Ascending aorta (tissue), 2 donors: ENCODE results near the gene DCTPP1. TPM values are rescaled to one million over a fixed set of nuclear protein-coding genes. Genes with fewer than 3 reads are reported as not detected.
A peak's percentile ranks its signal among the peaks of the same experiment; 100 is the strongest.

Source experiments
- DNase-seq, 2 donors: peaks; one replicate each; pipeline ENCODE4 v3.0.0-alpha.2; 2019; ENCODE audit warnings: low spot score in 2 of 2
- H3K27ac ChIP-seq, 2 donors: fragments of 200-600 bp; sonication (generic); one replicate each; pipeline ENCODE4 v1.5.1; 2016 to 2017; ENCODE audit warnings: mild to moderate bottlenecking in 1 of 2
- H3K27me3 ChIP-seq: fragments of 200-600 bp; sonication (generic); one replicate; pipeline ENCODE4 v1.5.1; 2017
- H3K36me3 ChIP-seq, 2 donors: fragments of 200-600 bp; sonication (generic); one replicate each; pipeline ENCODE4 v1.5.1; 2016
- H3K4me1 ChIP-seq, 2 donors: fragments of 200-600 bp; sonication (generic); one replicate each; pipeline ENCODE4 v1.5.1; 2016 to 2017; ENCODE audit warnings: mild to moderate bottlenecking in 1 of 2
- H3K4me3 ChIP-seq, 2 donors: fragments of 200-600 bp; sonication (generic); one replicate each; pipeline ENCODE4 v1.5.1; 2016 to 2017; ENCODE audit warnings: mild to moderate bottlenecking in 1 of 2
- H3K9me3 ChIP-seq, 2 donors: fragments of 200-600 bp; sonication (generic); one replicate each; pipeline ENCODE4 v1.5.1; 2016
- intact Hi-C: fragments of 100-400 bp; cut with DNase I; formaldehyde crosslinking; loops from one replicate; pipeline ENCODE4 v1.15.1; 2023
- total RNA-seq: library from RNA; depleted of rRNA; stranded (reverse); fragments of >200 nt; gene quantifications from one replicate; pipeline ENCODE4 v1.1.0, GENCODE V29; 2016
- TF ChIP-seq, protein P1 (sequence below), 3 experiments: fragments of 200-600 bp in 2 of 3; fragments of 450-650 bp in 1 of 3; sonication (generic) in 2 of 3; IDR thresholded peaks; one replicate each; pipeline ENCODE4 v1.5.1; 2016 to 2019; ENCODE audit warnings: antibody characterized with exemption in 3 of 3, mild to moderate bottlenecking in 1 of 3, moderate library complexity in 1 of 3

Gene DCTPP1
- total RNA-seq, 1 donor from 2014 or later: 7.2 TPM

DNA sequence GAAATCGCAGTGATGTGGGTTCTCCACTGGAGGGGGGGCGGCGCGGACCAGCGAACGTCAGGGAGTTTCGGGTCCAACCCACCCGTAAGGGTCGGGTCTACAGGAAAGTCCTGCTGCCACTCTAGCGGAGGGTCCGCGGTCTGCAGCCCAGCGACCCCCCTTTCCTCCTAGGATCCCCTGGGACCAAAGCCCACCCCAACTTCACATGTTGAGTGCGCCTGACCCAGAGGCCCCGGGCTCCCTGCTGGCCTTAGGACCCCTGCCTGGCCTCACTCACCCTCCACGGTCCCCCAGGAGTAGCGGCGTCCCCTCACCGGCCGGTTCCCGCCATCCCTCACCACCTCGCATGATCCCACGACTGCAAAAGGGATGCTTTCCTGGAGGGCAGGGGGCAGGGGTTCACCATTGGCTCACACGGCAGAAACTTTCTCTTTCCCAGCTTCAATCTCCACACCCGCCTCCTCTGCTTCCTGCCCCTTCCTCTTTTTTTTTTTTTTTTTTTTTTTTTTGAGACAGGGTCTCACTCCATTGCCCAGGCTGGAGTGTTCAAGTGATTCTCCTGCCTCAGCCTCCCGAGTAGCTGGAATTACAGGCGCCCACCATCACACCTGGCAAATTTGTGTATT is 50.6 kb downstream of the DCTPP1 start:
- no peaks in the 10 kb centered on the region for H3K9me3 ChIP-seq
- no peak for DNase-seq
- peaks cover 8 to 9% of the 10 kb centered on the region in 2 donors for H3K4me1 ChIP-seq
- H3K4me3 ChIP-seq: peak overlapping the region; percentile 67 to 88
- TF ChIP-seq, protein P1, sequence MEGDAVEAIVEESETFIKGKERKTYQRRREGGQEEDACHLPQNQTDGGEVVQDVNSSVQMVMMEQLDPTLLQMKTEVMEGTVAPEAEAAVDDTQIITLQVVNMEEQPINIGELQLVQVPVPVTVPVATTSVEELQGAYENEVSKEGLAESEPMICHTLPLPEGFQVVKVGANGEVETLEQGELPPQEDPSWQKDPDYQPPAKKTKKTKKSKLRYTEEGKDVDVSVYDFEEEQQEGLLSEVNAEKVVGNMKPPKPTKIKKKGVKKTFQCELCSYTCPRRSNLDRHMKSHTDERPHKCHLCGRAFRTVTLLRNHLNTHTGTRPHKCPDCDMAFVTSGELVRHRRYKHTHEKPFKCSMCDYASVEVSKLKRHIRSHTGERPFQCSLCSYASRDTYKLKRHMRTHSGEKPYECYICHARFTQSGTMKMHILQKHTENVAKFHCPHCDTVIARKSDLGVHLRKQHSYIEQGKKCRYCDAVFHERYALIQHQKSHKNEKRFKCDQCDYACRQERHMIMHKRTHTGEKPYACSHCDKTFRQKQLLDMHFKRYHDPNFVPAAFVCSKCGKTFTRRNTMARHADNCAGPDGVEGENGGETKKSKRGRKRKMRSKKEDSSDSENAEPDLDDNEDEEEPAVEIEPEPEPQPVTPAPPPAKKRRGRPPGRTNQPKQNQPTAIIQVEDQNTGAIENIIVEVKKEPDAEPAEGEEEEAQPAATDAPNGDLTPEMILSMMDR (IDR thresholded peaks at IDR 0.05): no peak
- no peaks in the 10 kb centered on the region for H3K36me3 ChIP-seq
- H3K27me3 ChIP-seq: no peaks in the 10 kb centered on the region
- peak overlapping the region; percentile 99 to 100 for H3K27ac ChIP-seq
- intact Hi-C loops: loop anchor here (2.0 to 10.0 kb wide), 5 partner anchors 44 to 564 kb away; partner anchors contain the start of genes KCTD13, PAGR1, PRRT2 and TBX6

DNA sequence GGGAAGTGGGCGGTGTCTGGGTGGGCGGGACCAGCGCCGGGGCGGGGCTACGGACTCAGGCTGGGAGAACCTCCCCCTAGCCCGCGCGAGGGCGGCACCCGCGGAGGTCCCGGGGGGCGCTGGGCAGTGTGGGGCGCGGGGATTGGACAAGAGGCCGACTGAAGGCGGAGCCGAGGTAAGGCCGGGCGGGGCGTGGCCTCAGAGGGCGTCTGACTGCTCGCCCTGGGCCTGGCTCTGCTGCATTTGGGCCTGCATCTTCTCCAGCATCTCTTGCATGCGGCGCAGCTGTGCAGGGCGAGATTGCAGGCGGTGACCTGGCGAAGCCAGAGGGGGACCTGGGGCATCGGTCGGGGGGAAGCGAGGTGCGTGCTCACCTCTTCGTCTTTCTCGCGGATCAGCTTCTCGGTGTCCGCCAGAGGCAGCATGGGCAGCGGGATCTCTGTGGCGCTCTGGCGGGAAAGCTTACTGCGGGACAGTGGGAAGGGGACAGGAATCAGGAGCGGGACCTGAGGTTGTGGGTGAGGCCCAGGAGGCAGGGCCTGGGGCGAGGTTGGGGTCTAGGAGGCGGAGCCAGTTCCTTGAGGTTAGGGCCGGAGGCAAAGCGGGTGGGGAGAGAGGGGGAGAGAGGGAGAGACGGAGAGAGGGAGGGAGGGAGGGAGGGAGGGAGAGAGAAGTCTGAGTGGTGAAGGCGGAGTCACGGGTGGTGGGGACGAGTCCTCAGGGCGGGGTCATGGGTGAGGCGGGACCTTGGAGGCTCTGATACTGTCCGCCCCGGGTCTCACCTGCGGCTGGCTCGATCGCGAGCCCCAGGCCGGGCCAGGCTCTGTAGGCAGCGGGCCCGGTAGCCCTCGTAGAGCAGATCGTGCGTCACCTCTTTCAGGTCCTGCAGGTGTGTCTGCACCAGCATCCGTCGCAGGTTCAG is 51.3 kb downstream of the DCTPP1 start:
- H3K27me3 ChIP-seq: no peaks in the 10 kb centered on the region
- no peaks in the 10 kb centered on the region for H3K36me3 ChIP-seq
- H3K4me3 ChIP-seq: peak overlapping the region; percentile 67 to 88
- peak; percentile 96 to 100 for DNase-seq
- no peaks in the 10 kb centered on the region for H3K9me3 ChIP-seq
- H3K4me1 ChIP-seq: peaks cover 8 to 9% of the 10 kb centered on the region in 2 donors
- TF ChIP-seq, protein P1 (IDR thresholded peaks at IDR 0.05): peak in 2 of 3 experiments; percentile 6 to 28
- peak overlapping the region; percentile 99 to 100 for H3K27ac ChIP-seq
- intact Hi-C loops: loop anchor here (1.0 to 10.0 kb wide), 10 partner anchors 8 to 564 kb away; partner anchors contain the start of genes ALDOA, CD2BP2, KCTD13 and PAGR1

DNA sequence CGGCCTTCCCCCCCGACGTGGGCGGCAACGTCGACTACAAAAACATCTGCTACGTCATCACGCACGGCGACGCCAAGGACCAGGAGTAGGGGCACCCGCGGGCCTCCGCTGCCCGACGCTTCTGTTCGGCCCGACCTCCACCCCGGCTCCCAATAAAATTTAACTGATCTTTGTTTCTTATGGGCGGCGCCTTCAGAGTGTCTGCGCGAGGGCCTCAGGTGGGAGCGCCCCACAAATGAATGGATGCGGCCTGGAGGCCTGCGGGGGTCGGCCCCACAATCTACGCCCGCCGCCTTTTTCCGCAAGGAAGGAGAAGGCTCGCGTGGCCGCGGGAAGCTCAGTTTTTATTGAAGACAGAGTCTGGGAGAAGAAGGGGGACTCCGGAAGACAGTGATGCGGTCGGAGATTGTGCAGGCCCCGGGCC is 52.0 kb downstream of the DCTPP1 start:
- no peaks in the 10 kb centered on the region for H3K27me3 ChIP-seq
- intact Hi-C loops: loop anchor here (1.0 to 10.0 kb wide), 10 partner anchors 8 to 563 kb away; partner anchors contain the start of genes ALDOA, CD2BP2, KCTD13 and PAGR1
- TF ChIP-seq, protein P1 (IDR thresholded peaks at IDR 0.05): no peak
- peaks cover 8 to 9% of the 10 kb centered on the region in 2 donors for H3K4me1 ChIP-seq
- DNase-seq: peak; percentile 80 to 97
- no peaks in the 10 kb centered on the region for H3K9me3 ChIP-seq
- H3K4me3 ChIP-seq: peak overlapping the region; percentile 67 to 88
- peak overlapping the region; percentile 99 to 100 for H3K27ac ChIP-seq
- no peaks in the 10 kb centered on the region for H3K36me3 ChIP-seq

DNA sequence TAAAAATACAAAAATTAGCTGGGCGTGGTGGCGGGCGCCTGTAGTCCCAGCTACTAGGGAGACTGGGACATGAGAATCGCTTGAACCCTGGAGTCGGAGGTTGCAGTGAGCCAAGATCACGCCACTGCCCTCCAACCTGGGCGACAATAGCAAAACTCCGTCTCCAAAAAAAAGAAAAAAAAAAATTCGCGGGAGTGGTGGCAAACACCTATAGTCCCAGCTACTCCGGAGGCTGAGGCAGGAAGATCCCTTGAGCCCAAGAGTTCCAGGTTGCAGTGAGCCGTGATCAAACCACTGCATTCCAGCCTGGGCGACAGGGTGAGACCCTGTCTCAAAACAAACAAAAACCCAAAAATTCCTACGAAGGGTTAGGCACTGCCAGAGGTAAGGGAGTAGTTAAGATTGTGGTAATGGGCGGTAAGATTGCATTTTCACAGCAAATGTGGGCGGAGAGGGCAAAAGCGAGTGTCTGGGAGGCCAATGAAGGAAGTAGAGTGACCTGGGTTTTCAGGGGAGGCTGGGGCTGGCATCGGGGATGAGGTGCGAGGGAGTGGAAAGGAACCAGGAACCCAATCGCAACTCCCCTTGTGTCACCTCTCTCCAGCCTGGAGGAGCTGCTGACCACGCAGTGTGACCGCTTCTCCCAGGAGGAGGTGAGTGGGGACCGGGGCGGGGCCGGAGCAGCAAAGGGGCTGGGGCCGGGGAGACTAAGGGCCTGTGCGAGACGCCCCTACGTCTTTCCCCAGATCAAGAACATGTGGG is 52.6 kb downstream of the DCTPP1 start:
- peaks cover 8 to 9% of the 10 kb centered on the region in 2 donors for H3K4me1 ChIP-seq

More for the DNA sequence above, 52.6 kb downstream of the DCTPP1 start:
- H3K4me3 ChIP-seq: peak overlapping the region; percentile 67 to 88
- no peaks in the 10 kb centered on the region for H3K36me3 ChIP-seq
- intact Hi-C loops: loop anchor here (5.0 to 10.0 kb wide), 3 partner anchors 282 to 562 kb away; partner anchors contain the start of genes KCTD13, PAGR1, PRRT2 and TBX6
- no peak for DNase-seq
- no peaks in the 10 kb centered on the region for H3K9me3 ChIP-seq
- TF ChIP-seq, protein P1 (IDR thresholded peaks at IDR 0.05): no peak
- no peaks in the 10 kb centered on the region for H3K27me3 ChIP-seq
- H3K27ac ChIP-seq: peak overlapping the region; percentile 99 to 100
